ENCODE measurements around the gene MYO5B. TPM values are rescaled to one million over a fixed set of nuclear protein-coding genes. Genes with fewer than 3 reads are reported as not detected.

Gene MYO5B
- total and polyA plus RNA-seq, 2 of the 4 experiments (the other 2 are of a cell fraction) = 0.24 to 0.54 TPM

GRCh38 chr18:49894517-49895226 lies 300.3 kb downstream of the MYO5B start:
- in situ Hi-C loops (cut with MboI; ENCODE audit: low sequenced_read_pairs) = no loop called here
- H3K4me3 ChIP-seq (ENCODE audit: insufficient read depth, low read depth, low read length) = no peak overlapping the region
- no peaks in the 10 kb centered on the region for H3K4me1 ChIP-seq (ENCODE audit: control insufficient read depth, insufficient read depth, low read length)
- no peaks in the 10 kb centered on the region for H3K36me3 ChIP-seq (ENCODE audit: control insufficient read depth, insufficient read depth, low read length)
- no peak overlapping the region for H2BK120ac ChIP-seq (ENCODE audit: low read depth, low read length)
- intact Hi-C loops (cut with micrococcal nuclease) = no loop called here
- H2BK5ac ChIP-seq (ENCODE audit: low read depth, low read length, poor library complexity, severe bottlenecking) = no peak overlapping the region
- no peak overlapping the region for H3K27ac ChIP-seq (ENCODE audit: insufficient read depth, low read length)
- no peak overlapping the region for H3K18ac ChIP-seq (ENCODE audit: low read depth, low read length)
- no peak overlapping the region for H3K14ac ChIP-seq (replicated peaks; ENCODE audit: low read depth, low read length)
- WGBS, 2 experiments (ENCODE audit: extremely low coverage in 2 of 2, insufficient read length in 1 of 2) = 74% methylated on average over 3 of the region's 11 CpGs; no CpG with 5 or more reads in 1 of the 2 experiments
- H2AFZ ChIP-seq (replicated peaks; ENCODE audit: low read length, poor library complexity) = no peak overlapping the region
- no peak overlapping the region for H2AK9ac ChIP-seq (replicated peaks; ENCODE audit: low read depth, low read length, poor library complexity)
- ATAC-seq (ENCODE audit: low read depth) (no peak), DNase-seq (no peak)
- no peak overlapping the region for H4K5ac ChIP-seq (ENCODE audit: low read depth, low read length)
- no peak overlapping the region for H4K91ac ChIP-seq (ENCODE audit: insufficient read depth, low read depth, low read length)
- no peaks in the 10 kb centered on the region for H3K9me3 ChIP-seq (ENCODE audit: control insufficient read depth, insufficient read depth, low read length)
- dilution Hi-C loops (cut with HindIII; ENCODE audit: low sequenced_read_pairs, unreplicated experiment) = no loop called here
- H4K8ac ChIP-seq (ENCODE audit: low read depth in 2 of 2, low read length in 2 of 2) = no peak overlapping the region
- no peaks in the 10 kb centered on the region for H4K20me1 ChIP-seq (ENCODE audit: insufficient read depth, low read length)
- no peak overlapping the region for H2BK15ac ChIP-seq (ENCODE audit: low read depth, low read length)
- peaks cover 5% of the 10 kb centered on the region; the same call in 1 of the 2 replicates for H3K27me3 ChIP-seq (ENCODE audit: control insufficient read depth, insufficient read depth, low read length)
- TF ChIP-seq USF2 (IDR thresholded peaks at IDR 0.05; ENCODE audit: low read depth, low read length) (no peak), RFX5 (IDR thresholded peaks at IDR 0.05; ENCODE audit: low read depth, low read length) (no peak), CHD1 (IDR thresholded peaks at IDR 0.05; ENCODE audit: low read depth, low read length) (no peak), CEBPB (IDR thresholded peaks at IDR 0.05; ENCODE audit: low read depth, low read length) (no peak), POLR2A (IDR thresholded peaks at IDR 0.05; ENCODE audit: low read depth, low read length) (no peak), MAZ (IDR thresholded peaks at IDR 0.05; ENCODE audit: borderline replicate concordance, low read depth, low read length) (no peak), MAFK (IDR thresholded peaks at IDR 0.05; ENCODE audit: low read depth, low read length) (no peak), BHLHE40 (IDR thresholded peaks at IDR 0.05; ENCODE audit: low read depth, low read length) (no peak), CTCF (conservative IDR thresholded peaks at IDR 0.05; ENCODE audit: low read depth, low read length) (no peak), NFE2L2 (IDR thresholded peaks at IDR 0.05; ENCODE audit: low read depth, low read length) (no peak), FOS (IDR thresholded peaks at IDR 0.05; ENCODE audit: low read depth, low read length) (no peak)
- no peak overlapping the region for H2BK20ac ChIP-seq (ENCODE audit: low read depth, low read length)
- no peak overlapping the region for H3K23ac ChIP-seq (ENCODE audit: low read depth, low read length)
- CTCF ChIA-PET = no interaction called here
- no TSS peak for BruUV-seq (replicated peaks)
- H3K9me1 ChIP-seq (ENCODE audit: insufficient read depth, low read length) = peaks cover 3% of the 10 kb centered on the region; the same call in 1 of the 2 replicates
- no peak overlapping the region for H3K56ac ChIP-seq (ENCODE audit: extremely low read depth, insufficient read depth, low read length)
- no peak overlapping the region for H3K4me2 ChIP-seq (ENCODE audit: low read depth, low read length)
- H3K4ac ChIP-seq (ENCODE audit: low read depth, low read length) = no peak overlapping the region
- no peak overlapping the region for H2AK5ac ChIP-seq (ENCODE audit: low read depth, low read length)
- H3K79me1 ChIP-seq (ENCODE audit: low read depth in 1 of 2, low read length in 2 of 2) = no peaks in the 10 kb centered on the region
- no peak overlapping the region for H3K9ac ChIP-seq (ENCODE audit: low read depth, low read length)
- POLR2A ChIA-PET (ENCODE audit: unreplicated experiment) = no interaction called here

All from IMR-90 (cell line).